ENCODE data around the gene LENG8. TPM values are rescaled to one million over a fixed set of nuclear protein-coding genes. Genes with fewer than 3 reads are reported as not detected.
A peak's percentile ranks its signal among the peaks of the same experiment; 100 is the strongest.
"Not testable (repeated sequence)": the region's sequence is repeated elsewhere in the genome, so short reads cannot be mapped to it uniquely, and the experiment has no call there.

Gene LENG8
- total and polyA plus RNA-seq, 5 experiments from 2014 or later = 4.5 to 639 (median 8.6) TPM

- Mint-ChIP-seq H3K4me1 (peaks cover 12 to 40% (median 33%) of the 10 kb centered on the region in 4 donors), H3K9me3 (no peaks in the 10 kb centered on the region), H3K27ac (peak overlapping the region in 6 of 10 donors; percentile 7 to 56 (median 47)), H3K4me3 (peak overlapping the region in 6 of 10 donors; percentile 30 to 67 (median 53)), H3K27me3 (peaks cover 0 to 2% (median 0%) of the 10 kb centered on the region in 5 donors), H3K36me3 (peaks cover 0 to 6% (median 0%) of the 10 kb centered on the region in 3 donors)
- DNase-seq (no peak), ATAC-seq (peak; percentile 24 to 39)
- POLR2A ChIA-PET = interaction anchor here (0.8 kb wide), 1 partner anchor 14 kb away, joined by 7 read pairs; the partner anchor contains the start of gene LENG8
Observed at GRCh38 chr19:54434873-54435214, 14.2 kb upstream of the LENG8 start.

GRCh38 chr19:54435551-54436016 is 13.4 kb upstream of the LENG8 start:
- POLR2A ChIA-PET = interaction anchor here (0.8 kb wide), 1 partner anchor 13 kb away, joined by 7 read pairs; the partner anchor contains the start of gene LENG8
- no peaks in the 10 kb centered on the region for H3K9me3 Mint-ChIP-seq
- H3K36me3 Mint-ChIP-seq = peaks cover 0 to 6% (median 0%) of the 10 kb centered on the region in 3 donors
- peaks cover 0 to 2% (median 0%) of the 10 kb centered on the region in 5 donors for H3K27me3 Mint-ChIP-seq
- H3K4me1 Mint-ChIP-seq = peaks cover 10 to 37% (median 31%) of the 10 kb centered on the region in 4 donors
- no peak overlapping the region for H3K27ac Mint-ChIP-seq
- H3K4me3 Mint-ChIP-seq = no peak overlapping the region
- no peak for ATAC-seq
- no peak for DNase-seq

DNA sequence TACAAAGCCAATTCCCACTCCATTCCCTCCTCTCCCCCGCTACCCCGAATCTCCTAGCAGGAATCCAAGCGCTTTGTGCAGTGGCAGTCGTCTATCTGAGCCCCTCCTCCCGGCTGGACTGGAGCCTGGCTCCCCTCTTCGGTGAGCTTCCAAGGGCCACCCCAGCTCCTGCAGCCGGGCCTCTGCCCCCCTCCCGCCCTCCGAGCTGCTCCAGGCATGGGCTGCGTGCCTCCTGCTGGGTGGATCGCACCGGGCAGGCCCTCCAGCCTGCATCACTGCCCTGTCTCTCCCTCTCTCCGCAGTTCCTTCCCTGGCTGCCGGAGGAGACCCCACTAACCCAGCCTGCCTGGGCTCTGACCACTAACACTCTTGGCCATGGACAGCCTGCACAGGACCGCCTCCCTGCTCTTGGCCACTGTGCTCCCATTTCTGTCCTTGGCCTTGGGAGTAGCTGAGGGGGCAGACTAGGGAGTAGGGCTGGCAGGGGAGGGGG is 12.9 kb upstream of the LENG8 start:
- POLR2A ChIA-PET = interaction anchor here (1.2 kb wide), 1 partner anchor 13 kb away, joined by 4 read pairs; the partner anchor contains the start of gene LENG8
- H3K27ac Mint-ChIP-seq = peak overlapping the region in 1 of 10 donors; percentile 65
- ATAC-seq = no peak
- H3K4me3 Mint-ChIP-seq = no peak overlapping the region
- H3K36me3 Mint-ChIP-seq = peaks cover 0 to 6% (median 0%) of the 10 kb centered on the region in 3 donors
- no peak for DNase-seq
- H3K4me1 Mint-ChIP-seq = peaks cover 9 to 32% (median 29%) of the 10 kb centered on the region in 4 donors
- H3K27me3 Mint-ChIP-seq = peaks cover 0 to 1% (median 0%) of the 10 kb centered on the region in 5 donors
- no peaks in the 10 kb centered on the region for H3K9me3 Mint-ChIP-seq

DNA sequence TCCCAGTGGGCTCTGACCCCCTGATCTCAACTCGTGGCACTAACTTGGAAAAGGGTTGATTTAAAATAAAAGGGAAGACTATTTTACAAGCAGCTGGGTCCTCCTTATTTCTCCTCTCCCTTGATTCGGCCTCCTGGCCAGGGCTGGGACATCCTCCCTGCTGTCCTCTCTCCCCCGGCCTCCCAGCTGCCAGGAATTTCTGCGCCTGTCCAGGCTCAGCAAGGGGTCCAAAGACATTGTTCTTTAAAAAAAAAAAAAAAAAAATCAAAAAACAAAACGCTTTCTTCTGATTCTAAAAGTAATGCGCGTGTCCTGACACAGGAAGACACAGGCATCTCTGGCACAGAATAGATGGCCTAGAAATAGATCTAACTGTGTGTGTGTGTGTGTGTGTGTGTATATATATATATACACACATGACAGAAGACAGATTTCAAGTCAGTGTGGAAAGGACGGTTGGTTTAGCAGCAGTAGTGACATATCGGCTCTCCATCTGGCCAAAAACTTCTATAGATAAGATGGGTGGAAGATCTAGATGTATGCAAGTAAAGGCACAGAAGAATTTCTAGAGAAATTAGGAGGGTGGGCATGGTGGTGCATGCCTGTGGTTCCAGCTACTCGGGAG is 12.3 kb upstream of the LENG8 start:
- no peak for ATAC-seq
- peaks cover 0 to 6% (median 0%) of the 10 kb centered on the region in 3 donors for H3K36me3 Mint-ChIP-seq
- DNase-seq = no peak
- H3K27me3 Mint-ChIP-seq = no peaks in the 10 kb centered on the region
- peaks cover 8 to 31% (median 25%) of the 10 kb centered on the region in 4 donors for H3K4me1 Mint-ChIP-seq
- no peaks in the 10 kb centered on the region for H3K9me3 Mint-ChIP-seq
- POLR2A ChIA-PET = interaction anchor here (1.2 kb wide), 1 partner anchor 12 kb away, joined by 4 read pairs; the partner anchor contains the start of gene LENG8
- peak overlapping the region in 3 of 10 donors; percentile 60 to 75 (median 65) for H3K27ac Mint-ChIP-seq
- no peak overlapping the region for H3K4me3 Mint-ChIP-seq

DNA sequence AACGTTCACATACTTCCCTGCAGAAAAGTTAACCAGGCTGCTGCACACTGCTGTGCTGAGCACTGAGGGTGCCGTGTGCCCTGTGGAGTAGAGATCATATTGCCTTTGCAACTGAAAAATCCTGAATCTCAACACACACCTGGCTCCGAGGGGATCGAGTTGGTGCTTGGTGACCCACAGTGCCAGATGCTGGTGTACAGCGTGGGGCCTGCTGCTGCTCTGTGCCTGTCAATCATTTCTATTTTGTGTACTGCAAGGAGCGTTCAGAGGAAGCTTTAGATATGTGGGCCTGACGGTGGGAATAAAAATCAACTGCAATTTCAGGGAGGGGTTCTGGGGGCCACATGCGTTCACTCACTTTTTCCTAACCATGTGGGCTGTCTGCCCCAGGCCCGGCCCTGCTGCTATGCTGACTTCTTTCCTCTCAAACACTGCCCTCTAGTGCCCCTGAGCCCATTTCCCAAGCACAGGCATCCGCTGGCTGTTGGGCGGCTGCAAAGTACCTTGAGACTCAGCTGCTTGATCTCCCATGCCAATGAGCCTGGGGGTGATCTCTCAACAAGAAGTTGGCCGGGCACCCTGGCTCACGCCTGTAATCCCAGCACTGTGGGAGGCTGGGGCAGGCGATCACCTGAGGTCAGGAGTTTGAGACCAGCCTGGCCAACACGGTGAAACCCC is 9.7 kb upstream of the LENG8 start:
- peak in 1 of 10 donors; percentile 65 for DNase-seq
- Mint-ChIP-seq H3K27me3 (no peaks in the 10 kb centered on the region), H3K4me3 (no peak overlapping the region), H3K27ac (peak overlapping the region in 4 of 10 donors; percentile 14 to 81 (median 20)), H3K36me3 (peaks cover 2 to 25% (median 4%) of the 10 kb centered on the region in 3 donors), H3K9me3 (no peaks in the 10 kb centered on the region), H3K4me1 (peaks cover 12 to 24% (median 19%) of the 10 kb centered on the region in 4 donors)
- peak; percentile 57 to 63 for ATAC-seq
- POLR2A ChIA-PET = interaction anchor here (0.6 to 1.2 kb wide), 3 partner anchors 8 to 10 kb away, joined by 3 to 5 read pairs (median 4); partner anchors contain the start of gene LENG8

GRCh38 chr19:54440641-54441040 is 8.4 kb upstream of the LENG8 start:
- DNase-seq (no peak), ATAC-seq (no peak)
- POLR2A ChIA-PET = no interaction called here
- peak overlapping the region in 2 of 10 donors; percentile 14 to 82 for H3K27ac Mint-ChIP-seq
- no peaks in the 10 kb centered on the region for H3K9me3 Mint-ChIP-seq
- H3K36me3 Mint-ChIP-seq = peaks cover 2 to 35% (median 4%) of the 10 kb centered on the region in 3 donors
- peaks cover 4 to 15% (median 10%) of the 10 kb centered on the region in 4 donors for H3K4me1 Mint-ChIP-seq
- no peak overlapping the region for H3K4me3 Mint-ChIP-seq
- H3K27me3 Mint-ChIP-seq = no peaks in the 10 kb centered on the region

GRCh38 chr19:54444737-54445136 is 4.3 kb upstream of the LENG8 start:
- H3K36me3 Mint-ChIP-seq = peaks cover 4 to 32% (median 4%) of the 10 kb centered on the region in 3 donors
- ATAC-seq (no peak), DNase-seq (no peak)
- H3K9me3 Mint-ChIP-seq = no peaks in the 10 kb centered on the region
- POLR2A ChIA-PET = interaction anchor here (0.6 kb wide), 2 partner anchors 37 to 253 kb away, joined by 3 to 4 read pairs; no protein-coding TSS in a partner anchor
- peak overlapping the region in 1 of 10 donors; percentile 57 for H3K27ac Mint-ChIP-seq
- peaks cover 0 to 3% (median 0%) of the 10 kb centered on the region in 5 donors for H3K27me3 Mint-ChIP-seq
- H3K4me1 Mint-ChIP-seq = peaks cover 16 to 32% (median 22%) of the 10 kb centered on the region in 4 donors
- H3K4me3 Mint-ChIP-seq = peak overlapping the region in 1 of 10 donors; percentile 34

GRCh38 chr19:54446349-54446748 is 2.6 kb upstream of the LENG8 start:
- H3K9me3 Mint-ChIP-seq, ATAC-seq, H3K27me3 Mint-ChIP-seq, DNase-seq: not testable (repeated sequence)
- H3K36me3 Mint-ChIP-seq = peaks cover 4 to 42% (median 6%) of the 10 kb centered on the region in 3 donors
- POLR2A ChIA-PET = interaction anchor here (1.0 kb wide), 1 partner anchor 14 kb away, joined by 3 read pairs; no protein-coding TSS in a partner anchor
- peak overlapping the region in 1 of 10 donors; percentile 40 for H3K4me3 Mint-ChIP-seq
- H3K4me1 Mint-ChIP-seq = peaks cover 28 to 46% (median 38%) of the 10 kb centered on the region in 4 donors
- peak overlapping the region in 1 of 10 donors; percentile 28 for H3K27ac Mint-ChIP-seq

DNA sequence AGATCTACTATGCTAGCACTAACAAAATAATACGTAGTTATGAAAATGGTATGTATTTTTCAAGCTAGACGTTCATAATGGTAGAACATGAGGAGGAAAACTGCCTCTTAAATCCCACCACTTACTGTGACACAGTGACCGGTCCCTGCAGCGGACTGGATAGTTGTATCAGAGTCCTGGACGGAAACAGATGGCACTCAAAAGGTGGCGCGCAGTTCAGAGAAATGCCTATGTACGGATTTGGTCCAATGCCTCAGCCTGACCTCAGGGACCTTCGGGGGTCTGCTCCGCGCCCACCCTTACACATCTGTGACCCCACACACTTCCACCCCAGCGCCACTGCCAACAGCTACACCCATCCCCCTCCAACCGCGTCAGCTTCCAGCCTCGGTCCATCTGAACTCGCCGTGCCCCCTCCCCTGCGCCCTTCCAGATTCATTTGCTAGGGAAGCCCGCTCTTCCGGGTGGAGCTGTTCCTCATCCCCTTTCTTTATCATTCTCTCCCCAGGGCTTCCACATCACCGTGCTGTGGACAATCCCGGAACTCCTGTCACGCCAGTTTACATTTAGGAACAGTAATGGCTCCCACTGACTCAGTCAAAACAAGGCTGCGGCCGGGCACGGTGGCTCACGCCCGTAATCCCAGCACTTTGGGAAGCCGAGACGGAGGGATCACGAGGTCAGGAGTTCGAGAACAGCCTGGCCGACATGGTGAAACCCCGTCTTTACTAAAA is 792 bp upstream of the LENG8 start:
- Mint-ChIP-seq H3K27ac (peak overlapping the region; percentile 99 to 100 (median 100)), H3K36me3 (peaks cover 2 to 48% (median 7%) of the 10 kb centered on the region in 3 donors), H3K27me3 (peaks cover 0 to 3% (median 0%) of the 10 kb centered on the region in 5 donors), H3K4me1 (peaks cover 28 to 63% (median 53%) of the 10 kb centered on the region in 4 donors), H3K9me3 (no peaks in the 10 kb centered on the region), H3K4me3 (peak overlapping the region; percentile 92 to 100 (median 98))
- POLR2A ChIA-PET = interaction anchor here (0.6 to 4.2 kb wide), 29 partner anchors 8 to 1206 kb away, joined by 3 to 72 read pairs (median 4); partner anchors contain the start of genes FIZ1, LENG1, LENG9 and MBOAT7
- DNase-seq = peak in 1 of 10 donors; percentile 29
- peak; percentile 30 to 32 for ATAC-seq

GRCh38 chr19:54449701-54450069 is 686 bp downstream of the LENG8 start:
- peak overlapping the region; percentile 85 to 100 (median 100) for H3K27ac Mint-ChIP-seq
- ATAC-seq = no peak
- no peak for DNase-seq
- peaks cover 0 to 3% (median 0%) of the 10 kb centered on the region in 5 donors for H3K27me3 Mint-ChIP-seq
- H3K4me3 Mint-ChIP-seq = peak overlapping the region; percentile 92 to 100 (median 98)
- POLR2A ChIA-PET = interaction anchor here (1.5 to 4.2 kb wide), 3 partner anchors 13 to 334 kb away, joined by 4 to 72 read pairs (median 10); partner anchors contain the start of genes LENG9, PRPF31 and TFPT
- peaks cover 28 to 70% (median 57%) of the 10 kb centered on the region in 4 donors for H3K4me1 Mint-ChIP-seq
- H3K9me3 Mint-ChIP-seq = no peaks in the 10 kb centered on the region
- peaks cover 0 to 54% (median 7%) of the 10 kb centered on the region in 3 donors for H3K36me3 Mint-ChIP-seq

DNA sequence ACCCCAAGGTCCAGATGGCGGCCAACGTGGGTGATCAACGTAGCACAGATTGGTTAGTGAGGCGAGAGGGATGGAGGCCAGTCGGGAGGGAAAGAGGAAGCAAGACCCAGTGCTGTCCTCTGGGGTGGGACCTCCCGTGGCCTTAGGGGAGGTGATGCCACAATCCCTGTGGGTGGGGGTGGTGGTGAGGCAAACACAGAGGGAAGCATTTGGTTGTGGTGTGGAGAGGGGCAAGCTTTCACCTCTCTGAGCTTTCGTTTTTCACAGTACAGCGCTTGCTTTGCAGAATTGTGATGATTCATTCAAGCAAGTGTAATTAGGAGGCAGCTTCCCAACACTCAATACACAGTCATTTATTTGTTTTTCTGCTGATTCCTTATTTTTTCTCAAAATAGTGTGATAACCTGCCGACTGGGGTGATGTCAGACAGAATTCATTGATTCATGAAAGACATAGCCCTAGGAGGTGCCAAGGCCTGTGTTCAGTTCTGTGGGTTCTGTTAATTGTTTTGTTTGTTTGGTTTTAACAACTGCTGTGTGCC is 2.4 kb downstream of the LENG8 start:
- DNase-seq = no peak
- H3K4me1 Mint-ChIP-seq = peaks cover 30 to 67% (median 56%) of the 10 kb centered on the region in 4 donors
- no peak for ATAC-seq
- peaks cover 0 to 61% (median 7%) of the 10 kb centered on the region in 3 donors for H3K36me3 Mint-ChIP-seq
- peak overlapping the region; percentile 92 to 100 (median 98) for H3K4me3 Mint-ChIP-seq
- peak overlapping the region in 8 of 10 donors; percentile 12 to 100 (median 88) for H3K27ac Mint-ChIP-seq
- no peaks in the 10 kb centered on the region for H3K9me3 Mint-ChIP-seq
- H3K27me3 Mint-ChIP-seq = peaks cover 0 to 3% (median 0%) of the 10 kb centered on the region in 5 donors
- POLR2A ChIA-PET = interaction anchor here (4.2 kb wide), 1 partner anchor 11 kb away, joined by 72 read pairs; the partner anchor contains the start of gene LENG9

All from naive thymus-derived CD8-positive, alpha-beta T cell (primary cell).